ENCODE measurements around the gene PKLR.

The PKLR gene

GRCh38 chr1:155322953-155323728, 21.9 kb upstream of the PKLR start:
- DNase-seq (ENCODE audit: low read depth in 1 of 2, low spot score in 1 of 2), result peak; percentile 97 to 99
- no peak for TF ChIP-seq JUND (IDR thresholded peaks at IDR 0.05; ENCODE audit: low read depth)
- in situ Hi-C loops (cut with HindIII; ENCODE audit: low pct_unique_long_range_greater_than_20kb, low sequenced_read_pairs), result no loop called here

- in situ Hi-C loops (cut with HindIII; ENCODE audit: low pct_unique_long_range_greater_than_20kb, low sequenced_read_pairs), result no loop called here
- TF ChIP-seq JUND (IDR thresholded peaks at IDR 0.05; ENCODE audit: low read depth), result no peak
- peak in 1 of 2 experiments; percentile 19 for DNase-seq (ENCODE audit: low read depth in 1 of 2, low spot score in 1 of 2)
Measured at GRCh38 chr1:155322571-155322952, 21.3 kb upstream of the PKLR start.

GRCh38 chr1:155321639-155322503, 20.6 kb upstream of the PKLR start:
- no peak for TF ChIP-seq JUND (IDR thresholded peaks at IDR 0.05; ENCODE audit: low read depth)
- in situ Hi-C loops (cut with HindIII; ENCODE audit: low pct_unique_long_range_greater_than_20kb, low sequenced_read_pairs), result no loop called here
- DNase-seq (ENCODE audit: low read depth in 1 of 2, low spot score in 1 of 2), result peak in 1 of 2 experiments; percentile 17

- DNase-seq (ENCODE audit: low read depth in 1 of 2, low spot score in 1 of 2), result no peak
- TF ChIP-seq JUND (IDR thresholded peaks at IDR 0.05; ENCODE audit: low read depth), result no peak
Measured at GRCh38 chr1:155320661-155321617, 19.7 kb upstream of the PKLR start, which contains the start of gene RUSC1. Gene RUSC1 (plus strand): TSS chr1:155320894. CDS start chr1:155321774, 880 bp downstream.

GRCh38 chr1:155320252-155320651, 19.0 kb upstream of the PKLR start:
- TF ChIP-seq JUND (IDR thresholded peaks at IDR 0.05; ENCODE audit: low read depth), result no peak
- in situ Hi-C loops (cut with HindIII; ENCODE audit: low pct_unique_long_range_greater_than_20kb, low sequenced_read_pairs), result no loop called here
- DNase-seq (ENCODE audit: low read depth in 1 of 2, low spot score in 1 of 2), result no peak

More at GRCh38 chr1:155320661-155321617, 19.7 kb upstream of the PKLR start, which contains the start of gene RUSC1:
- in situ Hi-C loops (cut with HindIII; ENCODE audit: low pct_unique_long_range_greater_than_20kb, low sequenced_read_pairs), result no loop called here

GRCh38 chr1:155319536-155319935, 18.3 kb upstream of the PKLR start:
- no peak for DNase-seq (ENCODE audit: low read depth in 1 of 2, low spot score in 1 of 2)

GRCh38 chr1:155318082-155318481, 16.8 kb upstream of the PKLR start:
- no peak for DNase-seq (ENCODE audit: low read depth in 1 of 2, low spot score in 1 of 2)
- TF ChIP-seq JUND (IDR thresholded peaks at IDR 0.05; ENCODE audit: low read depth), result no peak
- in situ Hi-C loops (cut with HindIII; ENCODE audit: low pct_unique_long_range_greater_than_20kb, low sequenced_read_pairs), result no loop called here

More at GRCh38 chr1:155319536-155319935, 18.3 kb upstream of the PKLR start:
- TF ChIP-seq JUND (IDR thresholded peaks at IDR 0.05; ENCODE audit: low read depth), result no peak
- in situ Hi-C loops (cut with HindIII; ENCODE audit: low pct_unique_long_range_greater_than_20kb, low sequenced_read_pairs), result no loop called here

- in situ Hi-C loops (cut with HindIII; ENCODE audit: low pct_unique_long_range_greater_than_20kb, low sequenced_read_pairs), result no loop called here
- TF ChIP-seq JUND (IDR thresholded peaks at IDR 0.05; ENCODE audit: low read depth), result no peak
Measured at GRCh38 chr1:155316922-155317321, 15.7 kb upstream of the PKLR start.

GRCh38 chr1:155313261-155313660, 12.0 kb upstream of the PKLR start:
- no peak for TF ChIP-seq JUND (IDR thresholded peaks at IDR 0.05; ENCODE audit: low read depth)
- in situ Hi-C loops (cut with HindIII; ENCODE audit: low pct_unique_long_range_greater_than_20kb, low sequenced_read_pairs), result no loop called here
- no peak for DNase-seq (ENCODE audit: low read depth in 1 of 2, low spot score in 1 of 2)

More at GRCh38 chr1:155316922-155317321, 15.7 kb upstream of the PKLR start:
- DNase-seq (ENCODE audit: low read depth in 1 of 2, low spot score in 1 of 2), result no peak

GRCh38 chr1:155309423-155310021, 8.3 kb upstream of the PKLR start:
- peak in 1 of 2 experiments; percentile 48 for DNase-seq (ENCODE audit: low read depth in 1 of 2, low spot score in 1 of 2)
- in situ Hi-C loops (cut with HindIII; ENCODE audit: low pct_unique_long_range_greater_than_20kb, low sequenced_read_pairs), result no loop called here
- no peak for TF ChIP-seq JUND (IDR thresholded peaks at IDR 0.05; ENCODE audit: low read depth)
